ENCODE data around the gene GSTA4. TPM values are rescaled to one million over a fixed set of nuclear protein-coding genes. Genes with fewer than 3 reads are reported as not detected.

The GSTA4 gene
- total RNA-seq, 1 donor from 2014 or later, result 72.9 TPM

DNA sequence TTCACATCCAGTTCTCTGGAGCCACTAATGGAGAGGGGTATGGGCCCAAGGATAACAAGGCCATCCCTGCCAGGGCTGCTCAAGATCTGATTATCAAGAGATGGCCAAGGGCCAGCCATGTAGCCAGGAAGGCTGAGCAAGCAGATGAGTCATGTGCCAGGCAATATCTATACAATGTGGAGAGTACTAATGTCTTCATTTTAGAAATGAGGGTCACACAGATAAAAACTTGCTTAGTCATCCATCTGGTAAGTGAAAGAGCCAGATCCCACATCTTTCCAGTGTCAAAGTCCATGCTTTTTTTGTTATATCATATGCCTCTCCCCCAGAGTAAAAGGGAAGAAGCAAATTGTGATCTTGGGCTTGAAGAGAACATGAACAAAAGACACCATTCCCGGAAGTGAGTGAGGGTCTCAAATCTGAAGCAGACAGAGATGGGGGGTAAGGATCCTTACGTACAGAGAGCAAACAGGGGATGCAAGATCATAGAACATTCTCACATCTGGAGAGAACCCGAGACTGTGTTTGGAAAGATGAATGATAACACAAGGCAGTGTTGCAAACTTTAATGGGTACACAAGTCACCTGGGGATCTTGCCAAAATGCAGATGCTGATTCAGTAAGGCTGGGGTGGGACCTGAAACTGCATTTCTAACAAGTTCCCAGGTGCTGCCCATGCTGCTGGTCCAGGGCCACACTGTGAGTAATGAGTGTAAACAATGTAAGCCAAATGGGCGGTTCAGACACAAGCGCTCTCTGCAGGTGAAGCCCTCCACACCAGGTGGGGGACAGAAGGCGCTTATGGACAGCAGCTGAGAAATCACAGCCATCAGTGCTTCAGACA, 65.5 kb downstream of the GSTA4 start:
- H3K27me3 Mint-ChIP-seq, result no peaks in the 10 kb centered on the region
- no peak for DNase-seq (ENCODE audit: extremely low spot score, unreplicated experiment)
- TF ChIP-seq, protein P1, sequence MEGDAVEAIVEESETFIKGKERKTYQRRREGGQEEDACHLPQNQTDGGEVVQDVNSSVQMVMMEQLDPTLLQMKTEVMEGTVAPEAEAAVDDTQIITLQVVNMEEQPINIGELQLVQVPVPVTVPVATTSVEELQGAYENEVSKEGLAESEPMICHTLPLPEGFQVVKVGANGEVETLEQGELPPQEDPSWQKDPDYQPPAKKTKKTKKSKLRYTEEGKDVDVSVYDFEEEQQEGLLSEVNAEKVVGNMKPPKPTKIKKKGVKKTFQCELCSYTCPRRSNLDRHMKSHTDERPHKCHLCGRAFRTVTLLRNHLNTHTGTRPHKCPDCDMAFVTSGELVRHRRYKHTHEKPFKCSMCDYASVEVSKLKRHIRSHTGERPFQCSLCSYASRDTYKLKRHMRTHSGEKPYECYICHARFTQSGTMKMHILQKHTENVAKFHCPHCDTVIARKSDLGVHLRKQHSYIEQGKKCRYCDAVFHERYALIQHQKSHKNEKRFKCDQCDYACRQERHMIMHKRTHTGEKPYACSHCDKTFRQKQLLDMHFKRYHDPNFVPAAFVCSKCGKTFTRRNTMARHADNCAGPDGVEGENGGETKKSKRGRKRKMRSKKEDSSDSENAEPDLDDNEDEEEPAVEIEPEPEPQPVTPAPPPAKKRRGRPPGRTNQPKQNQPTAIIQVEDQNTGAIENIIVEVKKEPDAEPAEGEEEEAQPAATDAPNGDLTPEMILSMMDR (conservative IDR thresholded peaks at IDR 0.05), result no peak
- H3K27ac Mint-ChIP-seq, result no peak overlapping the region
- no peak overlapping the region for H3K4me3 Mint-ChIP-seq
- H3K9me3 Mint-ChIP-seq, result peaks cover 4% of the 10 kb centered on the region
- no peaks in the 10 kb centered on the region for H3K4me1 Mint-ChIP-seq (ENCODE audit: unreplicated experiment)
- H3K36me3 Mint-ChIP-seq, result no peaks in the 10 kb centered on the region

Other genes starting within 250 kb of the GSTA4 start
- gene GSTA2, start 231.8 kb downstream of the GSTA4 start, total RNA-seq (ENCODE audit: low replicate concordance), result 20.7 and 25.3 TPM in 2 replicates
- gene GSTA1, start 191.5 kb downstream of the GSTA4 start, total RNA-seq (ENCODE audit: low replicate concordance), result 175 and 247 TPM in 2 replicates
- not detected in 2 replicates for gene GSTA5, start 154.5 kb downstream of the GSTA4 start, total RNA-seq (ENCODE audit: low replicate concordance)
- gene GSTA3, start 85.6 kb downstream of the GSTA4 start, total RNA-seq (ENCODE audit: low replicate concordance), result not detected in 2 replicates
- 18.4 and 18.6 TPM in 2 replicates for gene CILK1, start 66.5 kb upstream of the GSTA4 start, total RNA-seq (ENCODE audit: low replicate concordance)
- gene FBXO9, start 70.1 kb upstream of the GSTA4 start, total RNA-seq (ENCODE audit: low replicate concordance), result 67.7 and 78.5 TPM in 2 replicates
- gene GCM1, start 153.6 kb upstream of the GSTA4 start, total RNA-seq (ENCODE audit: low replicate concordance), result 0.17 TPM in 1 of 2 replicates, not detected in the other